Stimulated activated CD8-positive, alpha-beta memory T cell treated with anti-CD3 and anti-CD28 coated beads, Interleukin-4, amount 100 ng/mL, for 24 hours (primary cell): ENCODE data around the gene SMARCA4.

Experiments
- DNase-seq: peaks from one replicate; pipeline ENCODE4 v3.0.0-alpha.2; 2020; ENCODE audit warnings: low read depth

SMARCA4 gene

DNA sequence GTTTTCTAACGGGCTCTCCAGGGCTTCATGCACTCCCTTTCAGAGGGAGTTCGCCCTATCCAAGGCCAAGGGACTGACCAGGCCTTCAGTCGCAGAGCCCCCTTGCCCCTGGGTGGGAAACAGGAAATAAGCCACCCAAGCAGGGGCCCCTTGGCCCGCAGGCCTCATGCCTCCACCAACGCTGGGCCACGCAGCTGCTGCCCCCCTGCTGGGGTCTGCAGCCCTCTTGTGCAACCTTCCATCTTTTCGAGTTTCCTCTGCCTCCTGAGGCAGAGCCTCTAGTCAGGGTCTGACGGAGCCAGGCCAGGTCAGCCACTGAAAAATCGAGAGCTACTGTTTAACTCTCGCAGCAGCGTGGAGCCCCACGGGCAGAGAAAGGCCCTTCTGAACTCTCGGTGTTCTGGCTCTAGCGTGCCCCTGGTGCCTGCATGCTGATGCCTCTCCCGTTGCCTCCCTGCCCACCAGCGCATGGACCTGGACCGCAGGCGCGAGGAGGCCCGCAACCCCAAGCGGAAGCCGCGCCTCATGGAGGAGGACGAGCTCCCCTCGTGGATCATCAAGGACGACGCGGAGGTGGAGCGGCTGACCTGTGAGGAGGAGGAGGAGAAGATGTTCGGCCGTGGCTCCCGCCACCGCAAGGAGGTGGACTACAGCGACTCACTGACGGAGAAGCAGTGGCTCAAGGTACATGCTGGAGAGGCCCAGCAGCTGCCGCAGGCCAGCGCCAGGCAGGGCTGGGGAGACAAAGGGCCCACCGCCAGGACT lies 73.8 kb downstream of the SMARCA4 start:
- no peak for DNase-seq

DNA sequence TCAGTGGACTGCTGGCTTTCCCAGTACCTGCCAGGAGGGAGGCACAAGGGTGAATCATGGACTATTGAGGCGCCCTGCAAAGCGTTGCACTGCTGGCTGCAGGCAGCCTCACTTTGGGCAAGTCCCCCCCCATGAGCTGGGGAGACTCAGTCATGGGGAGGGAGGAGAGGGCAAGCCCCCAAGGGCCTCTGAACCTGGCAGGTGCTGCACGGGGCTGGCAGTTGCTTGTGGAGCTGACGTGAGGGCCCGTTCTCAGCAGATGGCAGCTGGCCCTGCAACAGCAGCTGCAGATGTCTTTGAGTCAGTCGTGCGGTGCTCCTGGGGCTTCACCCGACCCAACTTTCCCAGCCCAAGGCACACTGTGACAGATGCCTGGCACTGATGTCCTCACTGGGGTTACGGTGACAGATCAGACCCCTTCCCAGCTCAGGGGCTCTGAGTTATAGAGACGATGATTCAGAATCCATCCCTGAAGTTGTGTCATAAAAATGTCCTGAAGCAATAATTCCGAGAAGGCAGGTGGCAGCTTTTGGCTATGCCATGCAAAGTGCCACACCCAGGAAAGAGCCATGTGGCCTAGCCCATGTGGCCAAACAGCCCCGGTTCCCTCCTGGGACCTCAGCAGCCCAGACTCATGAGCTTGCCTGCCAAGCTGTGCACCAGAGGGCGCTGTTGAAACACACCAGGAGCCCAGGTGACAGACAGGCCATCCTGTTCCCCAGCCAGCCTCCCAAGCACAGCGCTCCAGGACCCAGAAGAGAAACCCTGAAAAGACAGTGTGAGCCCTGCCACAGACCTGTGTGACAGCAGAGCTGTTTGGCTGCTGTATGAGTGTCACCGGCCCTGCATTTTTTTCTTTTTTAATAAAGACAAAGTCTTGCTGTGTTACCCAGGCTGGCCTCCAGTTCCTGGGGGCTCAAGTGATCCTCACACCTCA lies 74.9 kb downstream of the SMARCA4 start:
- peak; percentile 75 for DNase-seq

- DNase-seq, result no peak
Measured at GRCh38 chr19:11038511-11038910, 77.7 kb downstream of the SMARCA4 start.

DNA sequence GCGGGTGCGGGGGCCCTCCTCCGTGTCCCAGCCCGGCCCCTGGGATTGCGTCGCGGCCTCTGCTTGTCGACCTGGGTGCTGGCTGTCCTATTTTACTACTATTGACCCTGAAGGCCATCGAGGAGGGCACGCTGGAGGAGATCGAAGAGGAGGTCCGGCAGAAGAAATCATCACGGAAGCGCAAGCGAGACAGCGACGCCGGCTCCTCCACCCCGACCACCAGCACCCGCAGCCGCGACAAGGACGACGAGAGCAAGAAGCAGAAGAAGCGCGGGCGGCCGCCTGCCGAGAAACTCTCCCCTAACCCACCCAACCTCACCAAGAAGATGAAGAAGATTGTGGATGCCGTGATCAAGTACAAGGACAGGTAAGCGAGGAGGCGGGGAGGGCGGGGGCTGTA lies 80.4 kb downstream of the SMARCA4 start:
- DNase-seq, result no peak

DNA sequence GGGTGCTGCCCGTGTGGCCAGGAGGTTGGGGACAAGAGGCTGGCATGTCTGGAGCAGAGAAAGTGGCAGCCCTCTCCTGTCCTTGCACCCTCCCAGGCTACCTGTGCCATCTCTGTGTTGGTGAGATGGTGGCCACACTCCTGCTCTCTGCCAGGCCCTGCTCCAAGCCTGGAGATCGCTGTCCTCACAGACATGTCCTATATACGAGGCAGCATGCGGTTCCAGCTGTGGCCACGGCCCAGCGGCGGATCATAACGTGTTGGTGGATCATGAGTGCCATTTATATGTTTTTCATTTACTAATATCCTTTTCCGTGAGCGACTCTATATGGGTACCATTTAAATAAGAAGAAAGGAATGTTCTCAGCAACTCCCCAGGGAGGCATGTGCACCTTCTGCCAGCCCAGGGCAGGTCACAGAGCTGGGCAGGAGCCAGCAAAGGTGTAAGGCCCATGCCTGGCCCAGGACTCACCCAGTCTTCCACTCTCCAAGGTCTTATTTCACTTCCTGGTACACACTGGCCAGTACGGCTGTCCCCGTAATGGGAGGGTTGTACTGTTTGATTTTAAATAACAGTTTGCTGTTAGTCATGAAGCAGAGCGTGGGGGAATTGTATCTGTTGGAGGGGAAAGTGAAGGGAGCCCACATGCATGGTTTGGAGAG lies 81.3 kb downstream of the SMARCA4 start:
- DNase-seq, result no peak

- no peak for DNase-seq
Measured at GRCh38 chr19:11044431-11044830, 83.6 kb downstream of the SMARCA4 start.

DNA sequence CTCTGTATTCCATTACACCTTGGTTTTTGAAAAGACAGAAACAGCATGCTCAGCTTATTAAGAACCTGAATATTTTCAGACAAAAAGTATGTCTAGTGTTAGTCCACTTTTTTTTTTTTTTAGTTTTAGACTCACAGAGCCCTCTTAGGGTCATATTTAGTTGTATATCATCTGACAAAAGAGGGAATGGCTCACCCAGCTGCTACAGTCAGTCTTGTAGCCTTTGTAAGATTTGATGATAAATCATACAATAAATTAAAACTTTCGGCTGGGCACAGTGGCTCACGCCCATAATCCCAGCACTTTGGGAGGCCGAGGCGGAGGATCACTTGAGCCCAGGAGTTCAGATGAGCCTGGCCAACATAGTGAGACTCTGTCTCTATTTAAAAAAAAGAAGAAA lies 84.7 kb downstream of the SMARCA4 start:
- no peak for DNase-seq

- DNase-seq, result no peak
Measured at GRCh38 chr19:11046605-11047354, 86.0 kb downstream of the SMARCA4 start.

DNA sequence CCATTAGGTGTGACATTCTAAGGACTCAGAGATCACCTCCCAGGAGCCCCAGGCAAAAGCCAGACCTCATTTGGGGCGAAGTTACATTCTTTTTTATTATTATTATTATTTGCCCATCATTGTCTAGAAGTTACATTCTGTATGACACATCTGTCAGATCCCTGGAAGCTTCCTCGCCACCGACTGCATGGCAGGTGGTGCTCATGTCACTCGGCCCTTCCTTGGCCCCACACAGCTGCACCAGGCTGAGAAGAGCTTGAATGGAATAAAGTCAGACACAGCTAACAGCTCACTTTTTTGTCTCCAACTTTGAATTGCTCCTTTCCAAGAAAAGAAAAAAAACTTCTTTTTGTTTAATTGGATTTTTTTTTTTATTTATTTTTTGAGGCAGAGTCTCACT lies 87.0 kb downstream of the SMARCA4 start:
- no peak for DNase-seq

DNA sequence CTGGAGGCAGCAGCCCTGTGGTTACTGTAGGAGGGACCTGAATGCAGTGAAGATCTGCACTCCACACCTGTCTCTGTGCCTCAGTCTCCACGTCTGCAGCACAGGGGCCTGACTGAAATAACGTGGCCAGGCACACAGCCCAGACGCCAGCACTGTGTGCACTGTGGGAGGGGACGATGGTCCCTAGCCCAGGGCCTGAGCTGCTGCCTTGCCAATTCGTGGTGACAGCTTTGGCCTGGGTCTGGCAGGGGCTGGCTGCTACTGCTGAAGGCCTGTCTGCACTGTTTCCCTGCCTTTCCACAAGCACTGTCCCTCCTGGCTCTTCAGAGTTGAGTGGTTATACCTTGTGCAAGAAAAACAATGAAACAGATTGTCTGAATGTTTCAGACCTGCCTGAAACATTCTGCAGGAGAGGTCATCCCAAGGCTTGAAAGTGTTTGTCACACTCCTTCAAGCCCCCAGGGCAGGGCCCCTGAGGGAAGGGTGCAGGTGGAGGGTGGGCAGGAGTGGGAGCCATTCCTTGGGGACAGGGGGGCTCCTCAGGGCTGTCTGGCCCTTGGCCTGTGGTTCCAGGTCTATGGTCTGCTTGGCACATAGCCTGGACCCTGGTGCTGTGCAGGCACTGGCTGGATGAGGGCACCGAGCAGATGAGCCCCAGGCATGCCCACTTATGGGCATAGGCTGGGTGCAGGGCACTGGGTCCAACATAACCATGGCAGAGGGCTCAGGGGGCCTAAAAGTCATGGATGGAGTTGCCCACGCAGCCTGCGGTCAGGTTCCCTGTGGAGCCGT lies 89.7 kb downstream of the SMARCA4 start:
- no peak for DNase-seq

DNA sequence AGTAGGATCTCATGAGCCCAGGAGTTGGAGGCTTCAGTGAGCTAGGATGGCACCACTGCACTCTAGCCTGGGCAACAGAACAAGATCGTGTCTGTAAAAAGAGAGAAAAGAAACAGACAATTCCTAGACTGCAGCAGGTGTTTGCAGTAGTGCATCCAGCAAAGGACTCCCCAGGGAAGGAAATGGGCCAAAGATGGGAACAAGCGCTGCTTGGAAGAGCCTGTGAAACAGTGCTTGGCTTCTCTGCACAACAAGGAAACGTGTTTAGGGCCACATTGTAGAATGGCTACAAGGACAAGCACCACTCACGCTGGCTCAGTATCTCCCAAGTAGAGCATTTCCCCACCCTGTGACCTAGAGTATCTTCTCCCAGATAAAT lies 93.0 kb downstream of the SMARCA4 start:
- DNase-seq, result no peak

DNA sequence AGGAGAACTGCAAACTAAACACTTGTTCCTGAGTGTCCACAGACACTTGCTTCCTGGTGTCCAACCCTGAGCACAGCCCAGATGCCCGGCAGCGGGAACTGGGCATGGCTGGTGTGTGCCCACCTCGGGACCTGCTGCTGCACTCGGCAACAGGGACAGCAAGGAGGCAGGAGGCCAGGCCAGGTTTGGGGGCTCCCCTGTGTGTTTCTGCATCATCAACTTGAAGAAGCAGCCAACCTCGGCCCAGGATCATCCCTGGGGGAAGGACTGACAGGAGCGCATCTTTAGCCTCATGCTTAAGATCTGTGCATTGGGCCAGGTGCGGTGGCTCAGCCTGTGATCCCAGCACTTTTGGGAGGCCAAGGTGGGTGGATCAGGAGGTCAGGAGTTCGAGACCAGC lies 93.4 kb downstream of the SMARCA4 start:
- DNase-seq, result no peak

GRCh38 chr19:11054628-11055027 lies 93.8 kb downstream of the SMARCA4 start:
- no peak for DNase-seq

DNA sequence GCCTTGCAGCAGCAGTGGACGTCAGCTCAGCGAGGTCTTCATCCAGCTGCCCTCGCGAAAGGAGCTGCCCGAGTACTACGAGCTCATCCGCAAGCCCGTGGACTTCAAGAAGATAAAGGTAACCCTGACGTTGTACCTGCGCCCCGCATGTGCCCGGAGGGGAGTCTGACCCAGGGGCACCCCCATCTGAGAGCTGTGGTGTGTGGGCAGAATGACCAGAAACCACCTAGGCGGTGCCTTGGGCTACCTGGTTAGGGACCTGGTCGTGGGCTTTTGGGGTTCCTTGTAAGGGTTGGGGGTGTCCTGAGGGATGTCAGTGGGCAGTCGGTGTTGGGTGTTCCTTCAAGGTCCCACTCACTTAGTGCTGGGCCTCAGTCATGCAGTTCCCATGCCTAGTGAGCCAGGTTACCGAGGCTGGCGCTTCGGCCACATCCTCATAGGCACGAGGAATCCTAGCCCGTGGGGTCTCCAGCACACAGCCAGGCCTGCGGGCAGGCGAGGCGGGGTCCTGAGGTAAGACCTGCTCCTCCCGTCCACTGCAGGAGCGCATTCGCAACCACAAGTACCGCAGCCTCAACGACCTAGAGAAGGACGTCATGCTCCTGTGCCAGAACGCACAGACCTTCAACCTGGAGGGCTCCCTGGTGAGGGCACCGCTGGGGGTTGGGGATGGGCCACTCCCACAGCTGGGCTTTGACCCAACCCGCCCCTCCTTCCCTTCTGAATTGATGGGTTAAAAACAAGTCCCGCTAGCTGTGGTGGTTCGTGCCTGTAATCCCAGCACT lies 97.6 kb downstream of the SMARCA4 start:
- DNase-seq, result no peak

DNA sequence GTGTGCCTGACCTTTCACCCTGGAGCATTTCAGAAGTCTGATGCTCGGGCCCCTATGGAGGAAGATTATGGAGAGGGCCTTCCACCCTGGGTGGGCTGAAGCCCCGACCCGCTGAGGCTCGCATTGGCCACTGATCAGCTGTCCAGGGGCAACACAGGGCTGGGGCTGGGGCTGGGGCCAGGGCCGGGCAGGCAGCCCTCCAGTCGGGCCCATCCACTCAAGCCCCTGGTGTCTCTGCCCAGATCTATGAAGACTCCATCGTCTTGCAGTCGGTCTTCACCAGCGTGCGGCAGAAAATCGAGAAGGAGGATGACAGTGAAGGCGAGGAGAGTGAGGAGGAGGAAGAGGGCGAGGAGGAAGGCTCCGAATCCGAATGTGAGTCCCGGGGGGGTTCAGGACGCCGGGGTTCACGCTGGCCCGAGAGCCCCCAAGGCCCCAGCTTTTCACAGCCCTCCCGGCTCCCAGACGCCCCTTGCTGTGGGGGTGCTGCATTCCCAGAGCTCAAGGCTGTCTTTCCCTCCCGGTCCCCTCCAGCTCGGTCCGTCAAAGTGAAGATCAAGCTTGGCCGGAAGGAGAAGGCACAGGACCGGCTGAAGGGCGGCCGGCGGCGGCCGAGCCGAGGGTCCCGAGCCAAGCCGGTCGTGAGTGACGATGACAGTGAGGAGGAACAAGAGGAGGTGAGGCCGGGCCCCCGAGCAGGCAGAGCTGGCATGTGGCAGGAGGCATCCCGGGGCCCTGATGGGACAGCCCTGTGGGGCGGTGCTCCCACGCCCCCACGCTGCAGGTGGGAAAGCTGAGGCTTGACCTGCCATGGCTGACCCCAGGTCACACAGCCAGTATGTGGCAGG lies 98.9 kb downstream of the SMARCA4 start:
- DNase-seq, result no peak

DNA sequence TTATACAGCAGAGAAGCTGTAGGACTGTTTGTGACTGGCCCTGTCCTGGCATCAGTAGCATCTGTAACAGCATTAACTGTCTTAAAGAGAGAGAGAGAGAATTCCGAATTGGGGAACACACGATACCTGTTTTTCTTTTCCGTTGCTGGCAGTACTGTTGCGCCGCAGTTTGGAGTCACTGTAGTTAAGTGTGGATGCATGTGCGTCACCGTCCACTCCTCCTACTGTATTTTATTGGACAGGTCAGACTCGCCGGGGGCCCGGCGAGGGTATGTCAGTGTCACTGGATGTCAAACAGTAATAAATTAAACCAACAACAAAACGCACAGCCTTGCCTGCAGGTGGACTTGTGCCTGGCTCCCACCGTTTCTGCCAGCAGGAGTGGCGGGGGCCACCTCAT lies 101.1 kb downstream of the SMARCA4 start:
- no peak for DNase-seq

- DNase-seq, result no peak
Measured at GRCh38 chr19:11063434-11063833, 102.6 kb downstream of the SMARCA4 start.

- DNase-seq, result no peak
Measured at GRCh38 chr19:11064831-11065303, 104.0 kb downstream of the SMARCA4 start.

GRCh38 chr19:11066326-11066725 lies 105.5 kb downstream of the SMARCA4 start:
- DNase-seq, result no peak
